Endodermal cell (in vitro differentiated cells): Measurements from ENCODE around the gene SMOC2. TPM values are rescaled to one million over a fixed set of nuclear protein-coding genes. Genes with fewer than 3 reads are reported as not detected.

Experiments
- DNase-seq: peaks from one replicate; pipeline ENCODE4 v3.0.0-alpha.2; 2017
- H3K27ac ChIP-seq: 2 replicates; pipeline ENCODE4 v1.5.1; 2013; ENCODE audit warnings: mild to moderate bottlenecking, low read depth, low read length, moderate library complexity
- H3K27me3 ChIP-seq: 2 replicates; pipeline ENCODE4 v1.6.1; 2013; ENCODE audit warnings: mild to moderate bottlenecking, low read length, moderate library complexity; ENCODE audit not compliant: insufficient read depth, control insufficient read depth, poor library complexity, severe bottlenecking
- H3K36me3 ChIP-seq: 2 replicates; pipeline ENCODE4 v1.7.0; 2013; ENCODE audit warnings: mild to moderate bottlenecking, low read length, moderate library complexity; ENCODE audit not compliant: control insufficient read depth, insufficient read depth
- H3K4me1 ChIP-seq: one replicate; pipeline ENCODE4 v1.7.0; 2013; ENCODE audit warnings: low read length; ENCODE audit not compliant: control insufficient read depth, insufficient read depth
- H3K4me3 ChIP-seq: 2 replicates; pipeline ENCODE4 v1.5.1; 2013; ENCODE audit warnings: mild to moderate bottlenecking, low read length, moderate library complexity
- H3K9ac ChIP-seq: 2 replicates; pipeline ENCODE4 v1.6.1; 2013; ENCODE audit warnings: mild to moderate bottlenecking, low read length, moderate library complexity; ENCODE audit not compliant: poor library complexity, severe bottlenecking; ENCODE audit errors: extremely low read depth
- H3K9me3 ChIP-seq: 2 replicates; pipeline ENCODE4 v1.6.1; 2013; ENCODE audit warnings: mild to moderate bottlenecking, low read length, moderate library complexity; ENCODE audit not compliant: control insufficient read depth
- H3K27ac Mint-ChIP-seq: 2 replicates; pipeline ENCODE4 v1.8.0; 2020; ENCODE audit warnings: mixed read lengths
- H3K27me3 Mint-ChIP-seq: 2 replicates; pipeline ENCODE4 v1.8.0; 2021; ENCODE audit warnings: mild to moderate bottlenecking, mixed read lengths; ENCODE audit not compliant: insufficient read depth
- H3K36me3 Mint-ChIP-seq: 2 replicates; pipeline ENCODE4 v1.8.0; 2020; ENCODE audit warnings: low read depth, mixed read lengths
- H3K4me1 Mint-ChIP-seq: 2 replicates; pipeline ENCODE4 v1.8.0; 2020; ENCODE audit warnings: mixed read lengths
- H3K4me3 Mint-ChIP-seq: 2 replicates; pipeline ENCODE4 v1.8.0; 2020; ENCODE audit warnings: mild to moderate bottlenecking, moderate library complexity, mixed read lengths
- H3K9me3 Mint-ChIP-seq: 2 replicates; pipeline ENCODE4 v1.8.0; 2020; ENCODE audit warnings: mild to moderate bottlenecking, mixed read lengths
- CTCF ChIP-seq: fragments of 200-600 bp; sonication (generic); conservative IDR thresholded peaks from 2 replicates; pipeline ENCODE4 v1.5.0; 2021; ENCODE audit warnings: antibody characterized with exemption, mild to moderate bottlenecking
- WGBS, 2 experiments: methylation state at CpG; one replicate each; pipeline versions ENCODE4 v1.1.5 to v1.1.7; 2013; ENCODE audit warnings: missing lambda C conversion rate in 2 of 2, mixed read lengths in 1 of 2; ENCODE audit not compliant: insufficient coverage in 1 of 2, insufficient read length in 1 of 2; 5-methylcytosine and 5-hydroxymethylcytosine counted together
- total RNA-seq, 2 donors: library from RNA; stranded (reverse); fragmentation: NEBNext Ultra II Directional in 1 of 2; extraction: Animal tissue kit (Norgen Biotek cat#: 25700) in 1 of 2; gene quantifications; 2 replicates in 1 of 2; 3 replicates in 1 of 2; pipeline ENCODE4 v1.2.1, GENCODE V29; 2021

Gene SMOC2
- total RNA-seq, 2 donors from 2014 or later: 0.20 TPM; not detected in 1

- Histone ChIP-seq H3K27ac (no peak overlapping the region), H3K9me3 (no peaks in the 10 kb centered on the region), H3K4me3 (no peak overlapping the region), H3K27me3 (no peaks in the 10 kb centered on the region), H3K9ac (no peak overlapping the region), H3K4me1 (no peaks in the 10 kb centered on the region), H3K36me3 (no peaks in the 10 kb centered on the region)
- Mint-ChIP-seq H3K27ac (no peak overlapping the region), H3K4me1 (peaks cover 6% of the 10 kb centered on the region), H3K4me3 (no peak overlapping the region), H3K36me3 (no peaks in the 10 kb centered on the region), H3K9me3 (no peaks in the 10 kb centered on the region), H3K27me3 (peaks cover 3% of the 10 kb centered on the region)
- DNase-seq: no peak
- WGBS, 2 experiments: 73 to 79% methylated on average over 14 to 22 of the region's 22 CpGs
- no peak for TF ChIP-seq CTCF
Measured at GRCh38 chr6:168638468-168639271, 197.7 kb downstream of the SMOC2 start.

- H3K27ac ChIP-seq: no peak overlapping the region
- WGBS, 2 experiments: 82 to 96% methylated on average over 4 to 8 of the region's 8 CpGs
- H3K4me3 ChIP-seq: no peak overlapping the region
- H3K9me3 ChIP-seq: no peaks in the 10 kb centered on the region
- Mint-ChIP-seq H3K27ac (no peak overlapping the region), H3K9me3 (no peaks in the 10 kb centered on the region), H3K36me3 (no peaks in the 10 kb centered on the region), H3K4me1 (peaks cover 6% of the 10 kb centered on the region), H3K27me3 (peaks cover 3% of the 10 kb centered on the region), H3K4me3 (no peak overlapping the region)
- no peaks in the 10 kb centered on the region for H3K27me3 ChIP-seq
- no peak for TF ChIP-seq CTCF
- H3K36me3 ChIP-seq: no peaks in the 10 kb centered on the region
- no peaks in the 10 kb centered on the region for H3K4me1 ChIP-seq
- H3K9ac ChIP-seq: no peak overlapping the region
- no peak for DNase-seq
Measured at GRCh38 chr6:168640181-168640580, 199.2 kb downstream of the SMOC2 start.

GRCh38 chr6:168640768-168641167, 199.8 kb downstream of the SMOC2 start:
- no peak for DNase-seq
- Mint-ChIP-seq H3K27me3 (peaks cover 3% of the 10 kb centered on the region), H3K4me3 (no peak overlapping the region), H3K27ac (no peak overlapping the region), H3K4me1 (peaks cover 6% of the 10 kb centered on the region), H3K9me3 (no peaks in the 10 kb centered on the region), H3K36me3 (no peaks in the 10 kb centered on the region)
- H3K4me1 ChIP-seq: no peaks in the 10 kb centered on the region
- H3K4me3 ChIP-seq: no peak overlapping the region
- no peak overlapping the region for H3K9ac ChIP-seq
- no peak for TF ChIP-seq CTCF
- H3K9me3 ChIP-seq: no peaks in the 10 kb centered on the region
- H3K27ac ChIP-seq: no peak overlapping the region
- no peaks in the 10 kb centered on the region for H3K27me3 ChIP-seq
- no peaks in the 10 kb centered on the region for H3K36me3 ChIP-seq
- WGBS, 2 experiments: 73% methylated on average over 4 to 5 of the region's 5 CpGs
